HepG2 (cell line): ENCODE data around the gene CBX7. TPM values are rescaled to one million over a fixed set of nuclear protein-coding genes. Genes with fewer than 3 reads are reported as not detected.

Experiments used
- ATAC-seq: fragments of 200-7000 bp; cut with Tn5 transposase; 3 replicates; pipeline ENCODE4 v1.9.1; 2020; ENCODE audit warnings: mild to moderate bottlenecking, moderate library complexity
- BruUV-seq: library from RNA; stranded (reverse); fragments of 400-500 nt; replicated peaks from 2 replicates; lab custom pipeline; 2021; lab: Mats Ljungman, UMichigan
- CTCF ChIA-PET: fragments of 300-600 bp; formaldehyde crosslinking; extraction: SDS; loops from one replicate; lab custom pipeline; 2021; ENCODE audit warnings: low total read pairs, inconsistent platforms, low intra/inter-chr PET ratio; lab: Yijun Ruan, JAX
- POLR2A ChIA-PET: fragments of 350-600 bp; sonication (Branson Sonifier 250); formaldehyde crosslinking; loops from one replicate; lab custom pipeline; 2020; ENCODE audit warnings: antibody characterized with exemption, inconsistent platforms; lab: Yijun Ruan, JAX
- DNase-seq: peaks from one replicate; pipeline ENCODE4 v3.0.0-alpha.2; 2015; ENCODE audit warnings: low spot score
- FAIRE-seq: peaks from 3 replicates; lab custom pipeline; 2011; peaks lifted over from hg19 to GRCh38; lab: Jason Lieb, UNC
- H2AFZ ChIP-seq: one replicate; pipeline ENCODE4 v1.6.1; 2011; ENCODE audit warnings: low read length, inconsistent platforms
- H3K27ac ChIP-seq: fragments of 300-600 bp; 3 replicates; pipeline ENCODE4 v1.8.0; 2011; ENCODE audit warnings: mixed run types, mild to moderate bottlenecking, mixed read lengths, low read length, inconsistent platforms; ENCODE audit not compliant: insufficient read depth; ENCODE audit errors: extremely low read length
- H3K27me3 ChIP-seq, 2 experiments: fragments of 200-600 bp in 1 of 2; 2 replicates in 1 of 2; 3 replicates in 1 of 2; pipeline versions ENCODE4 v1.6.0 to v1.8.0; 2011; ENCODE audit warnings: low read length in 2 of 2, mild to moderate bottlenecking in 2 of 2, moderate library complexity in 2 of 2, inconsistent platforms in 1 of 2; ENCODE audit not compliant: insufficient read depth in 2 of 2, control insufficient read depth in 1 of 2
- H3K36me3 ChIP-seq, 2 experiments: fragments of 200-600 bp in 1 of 2; replicated peaks in 1 of 2; 2 replicates in 1 of 2; 3 replicates in 1 of 2; pipeline versions ENCODE4 v1.5.1 to v1.8.0; 2011; ENCODE audit warnings: low read length in 2 of 2, inconsistent platforms in 1 of 2; ENCODE audit not compliant: insufficient read depth in 2 of 2, control insufficient read depth in 1 of 2
- H3K4me1 ChIP-seq: 2 replicates; pipeline ENCODE4 v1.5.1; 2012; ENCODE audit warnings: low read length, inconsistent platforms; ENCODE audit not compliant: insufficient read depth
- H3K4me2 ChIP-seq: 2 replicates; pipeline ENCODE4 v1.6.0; 2011; ENCODE audit warnings: low read depth, low read length, inconsistent platforms
- H3K4me3 ChIP-seq, 3 experiments: fragments of 200-600 bp in 1 of 3; sonication (generic), shearing (Covaris generic) in 1 of 3; replicated peaks in 1 of 3; 2 replicates each; pipeline ENCODE4 v1.5.1; 2011 to 2016; ENCODE audit warnings: low read length in 3 of 3, inconsistent platforms in 2 of 3, low read depth in 2 of 3, mild to moderate bottlenecking in 2 of 3, control low read depth in 1 of 3, mixed read lengths in 1 of 3; ENCODE audit not compliant: insufficient read depth in 1 of 3
- H3K79me2 ChIP-seq: one replicate; pipeline ENCODE4 v1.6.1; 2011; ENCODE audit warnings: low read length, inconsistent platforms; ENCODE audit not compliant: insufficient read depth
- H3K9ac ChIP-seq: 2 replicates; pipeline ENCODE4 v1.6.0; 2011; ENCODE audit warnings: mild to moderate bottlenecking, low read depth, low read length, inconsistent platforms; ENCODE audit not compliant: insufficient read depth
- H3K9me3 ChIP-seq: 2 replicates; pipeline ENCODE4 v1.5.1; 2012; ENCODE audit warnings: mild to moderate bottlenecking, low read length
- H4K20me1 ChIP-seq: 2 replicates; pipeline ENCODE4 v1.6.0; 2011; ENCODE audit warnings: inconsistent platforms, mild to moderate bottlenecking, low read length, moderate library complexity; ENCODE audit not compliant: insufficient read depth
- CENPT ChIP-seq: sonication (generic); formaldehyde crosslinking; IDR thresholded peaks from 2 replicates; pipeline ENCODE4 v1.8.0; 2022; ENCODE audit warnings: low read depth, mild to moderate bottlenecking, moderate library complexity, missing genetic modification reagents
- HNRNPL ChIP-seq: fragments of 200-400 bp; formaldehyde crosslinking; IDR thresholded peaks from 2 replicates; pipeline ENCODE4 v1.6.1; 2017; ENCODE audit warnings: mild to moderate bottlenecking, low read depth, low read length
- JUND ChIP-seq: sonication (generic); formaldehyde crosslinking; IDR thresholded peaks from 2 replicates; pipeline ENCODE4 v1.8.0; 2022; ENCODE audit warnings: mild to moderate bottlenecking, missing genetic modification reagents
- KLF6 ChIP-seq: IDR thresholded peaks from 2 replicates; pipeline ENCODE4 v1.8.0; 2016; ENCODE audit warnings: missing biosample characterization, missing genetic modification reagents
- LCORL ChIP-seq, 2 experiments: fragments of 450-650 bp in 1 of 2; sonication (generic) in 1 of 2; formaldehyde crosslinking in 1 of 2; IDR thresholded peaks; 2 replicates each; pipeline versions ENCODE4 v1.5.0 to v1.6.1; 2017 to 2020; ENCODE audit warnings: antibody characterized with exemption in 1 of 2, missing genetic modification reagents in 1 of 2
- MED1 ChIP-seq: sonication (generic); formaldehyde crosslinking; IDR thresholded peaks from 2 replicates; pipeline ENCODE4 v1.4.0; 2020; ENCODE audit warnings: missing genetic modification reagents
- MEIS2 ChIP-seq: sonication (generic); formaldehyde crosslinking; IDR thresholded peaks from 2 replicates; pipeline ENCODE4 v1.9.0; 2021; ENCODE audit warnings: mild to moderate bottlenecking, missing genetic modification reagents
- NR2F2 ChIP-seq: IDR thresholded peaks from 2 replicates; pipeline ENCODE4 v1.6.1; 2012; ENCODE audit warnings: low read depth, inconsistent platforms, borderline replicate concordance
- NR2F6 ChIP-seq, 2 experiments: IDR thresholded peaks; 2 replicates each; pipeline ENCODE4 v1.6.1; 2016; ENCODE audit warnings: antibody characterized with exemption in 1 of 2, mild to moderate bottlenecking in 1 of 2
- PRDM4 ChIP-seq: sonication (generic); formaldehyde crosslinking; IDR thresholded peaks from 2 replicates; pipeline ENCODE4 v1.9.0; 2021; ENCODE audit warnings: missing genetic modification reagents, borderline replicate concordance
- RARA ChIP-seq: IDR thresholded peaks from 2 replicates; pipeline ENCODE4 v1.6.1; 2016; ENCODE audit warnings: missing genetic modification reagents, missing compliant biosample characterization
- RXRB ChIP-seq: IDR thresholded peaks from 2 replicates; pipeline ENCODE4 v1.6.1; 2016; ENCODE audit warnings: borderline replicate concordance, missing genetic modification reagents, missing compliant biosample characterization
- SOX13 ChIP-seq, 3 experiments: fragments of 450-650 bp in 1 of 3; sonication (generic) in 1 of 3; formaldehyde crosslinking in 1 of 3; IDR thresholded peaks in 2 of 3; conservative IDR thresholded peaks in 1 of 3; 2 replicates each; pipeline versions ENCODE4 v1.5.0 to v1.6.1; 2016 to 2020; ENCODE audit warnings: antibody characterized with exemption in 1 of 3, mild to moderate bottlenecking in 1 of 3, missing compliant biosample characterization in 1 of 3, missing genetic modification reagents in 1 of 3, moderate library complexity in 1 of 3
- SOX5 ChIP-seq: IDR thresholded peaks from 2 replicates; pipeline ENCODE4 v1.6.1; 2016; ENCODE audit warnings: borderline replicate concordance
- TCF12 ChIP-seq, 2 experiments: fragments of 450-650 bp in 1 of 2; sonication (generic) in 1 of 2; formaldehyde crosslinking in 1 of 2; IDR thresholded peaks; 2 replicates each; pipeline versions ENCODE4 v1.6.1 to v1.8.0; 2017 to 2022; ENCODE audit warnings: antibody characterized with exemption in 1 of 2, mild to moderate bottlenecking in 1 of 2, missing genetic modification reagents in 1 of 2, moderate library complexity in 1 of 2
- THAP7 ChIP-seq: sonication (generic); formaldehyde crosslinking; IDR thresholded peaks from 2 replicates; pipeline ENCODE4 v1.8.1; 2023; ENCODE audit warnings: mild to moderate bottlenecking, missing genetic modification reagents
- YY1 ChIP-seq: IDR thresholded peaks from 2 replicates; pipeline ENCODE4 v1.6.1; 2011; ENCODE audit warnings: low read length, low read depth, moderate library complexity, mild to moderate bottlenecking; ENCODE audit not compliant: insufficient read depth, insufficient replicate concordance
- ZNF274 ChIP-seq: sonication (generic); formaldehyde crosslinking; IDR thresholded peaks from 2 replicates; pipeline ENCODE4 v1.5.1; 2020; ENCODE audit warnings: mild to moderate bottlenecking, missing genetic modification reagents
- ZNF629 ChIP-seq: sonication (generic); formaldehyde crosslinking; conservative IDR thresholded peaks from 2 replicates; pipeline ENCODE4 v1.5.0; 2020; ENCODE audit warnings: missing genetic modification reagents
- ZSCAN30 ChIP-seq: sonication (generic); formaldehyde crosslinking; IDR thresholded peaks from 2 replicates; pipeline ENCODE4 v1.5.0; 2020; ENCODE audit warnings: mild to moderate bottlenecking, missing genetic modification reagents
- ZSCAN31 ChIP-seq: sonication (generic); formaldehyde crosslinking; IDR thresholded peaks from 2 replicates; pipeline ENCODE4 v1.5.0; 2020; ENCODE audit warnings: low read depth, mild to moderate bottlenecking, missing genetic modification reagents
- WGBS: methylation state at CpG from one replicate; pipeline ENCODE4 v1.1.6; 2017; ENCODE audit warnings: low lambda C conversion rate; 5-methylcytosine and 5-hydroxymethylcytosine counted together
- in situ Hi-C: cut with HindIII; loops from 2 replicates; pipeline ENCODE4 v1.10.0; 2017; ENCODE audit warnings: low pct_unique_long_range_greater_than_20kb; ENCODE audit not compliant: extremely low pct_ligation_motif_present
- intact Hi-C: fragments of 100-400 bp; cut with micrococcal nuclease; formaldehyde crosslinking; loops from one replicate; pipeline ENCODE4 v1.10.0; 2022; ENCODE audit not compliant: unreplicated experiment
- polyA plus RNA-seq, 8 experiments: library from polyadenylated mRNA; depleted of rRNA in 3 of 8; stranded (reverse) in 7 of 8; unstranded in 1 of 8; fragments of >200 nt; fragmentation: Illumina TruSeq in 4 of 8; extraction: Trizol in 4 of 8; gene quantifications; 2 replicates each; pipeline versions ENCODE4 v1.2.1 to v1.2.3, GENCODE V29; 2011 to 2016; ENCODE audit warnings: low read depth in 4 of 8, missing spikeins in 1 of 8, mixed read lengths in 1 of 8; ENCODE audit not compliant: insufficient read depth in 1 of 8
- total RNA-seq, 5 experiments: library from RNA; depleted of rRNA; stranded (reverse); fragments of >200 nt; fragmentation: Illumina TruSeq; extraction: Trizol; gene quantifications; 2 replicates each; pipeline ENCODE4 v1.2.3, GENCODE V29; 2016; ENCODE audit warnings: low read depth in 1 of 5

Gene CBX7
- total and polyA plus RNA-seq, 2 of the 13 experiments (the other 11 are each of a cell fraction or from before 2014, with no cell fraction given), result 0.35 to 4.9 TPM

- H3K79me2 ChIP-seq, result no peaks in the 10 kb centered on the region
- no peak for FAIRE-seq
- no peaks in the 10 kb centered on the region for H3K9me3 ChIP-seq
- POLR2A ChIA-PET, result interaction anchor here (0.7 kb wide), 1 partner anchor 19 kb away, joined by 3 read pairs; no protein-coding TSS in a partner anchor
- peaks cover 40% of the 10 kb centered on the region for H3K4me1 ChIP-seq
- intact Hi-C loops, result no loop called here
- H3K4me2 ChIP-seq, result peak overlapping the region; percentile 69
- WGBS, result 74% methylated on average over 7 of the region's 8 CpGs
- no peaks in the 10 kb centered on the region for H3K36me3 ChIP-seq
- H3K27me3 ChIP-seq, result 0 out of 5 replicates have a peak, but pooled peaks cover 0 to 2% of the 10 kb centered on the region in 2 experiments
- no peak overlapping the region for H2AFZ ChIP-seq
- CTCF ChIA-PET, result no interaction called here
- BruUV-seq, result no TSS peak
- H3K9ac ChIP-seq, result no peak overlapping the region
- no peaks in the 10 kb centered on the region for H4K20me1 ChIP-seq
- ATAC-seq, result no peak
- no peak for DNase-seq
- no peak overlapping the region for H3K4me3 ChIP-seq
- in situ Hi-C loops, result no loop called here
- H3K27ac ChIP-seq, result no peak overlapping the region
- TF ChIP-seq HNRNPL (no peak), LCORL (IDR thresholded peaks at IDR 0.05) (no peak), LCORL (CRISPR knock-in tag; IDR thresholded peaks at IDR 0.05) (0 out of 2 replicates have a peak, but pooled peaks have one; percentile 18), SOX13 (IDR thresholded peaks at IDR 0.05) (no peak), SOX13 (CRISPR knock-in tag; conservative IDR thresholded peaks at IDR 0.05 in 1 of 2, IDR thresholded peaks at IDR 0.05 in 1 of 2) (no peak), ZNF629 (CRISPR knock-in tag) (no peak), NR2F2 (peak; percentile 56; the same call in 1 of the 2 replicates), JUND (no peak), NR2F6 (IDR thresholded peaks at IDR 0.05) (peak; percentile 70), NR2F6 (CRISPR knock-in tag; IDR thresholded peaks at IDR 0.05) (peak; percentile 75), ZSCAN30 (no peak), MED1 (CRISPR knock-in tag) (0 out of 2 replicates have a peak, but pooled peaks have one; percentile 3), SOX5 (CRISPR knock-in tag) (peak; percentile 36; the same call in 1 of the 2 replicates), MEIS2 (CRISPR knock-in tag) (no peak), KLF6 (CRISPR knock-in tag) (no peak), RARA (CRISPR knock-in tag) (peak; percentile 41; the same call in 1 of the 2 replicates), PRDM4 (CRISPR knock-in tag) (no peak), YY1 (peak; percentile 48), ZNF274 (CRISPR knock-in tag) (no peak), RXRB (CRISPR knock-in tag) (0 out of 2 replicates have a peak, but pooled peaks have one; percentile 8), CENPT (no peak), TCF12 (IDR thresholded peaks at IDR 0.05) (no peak), TCF12 (CRISPR knock-in tag; IDR thresholded peaks at IDR 0.05) (no peak), THAP7 (CRISPR knock-in tag) (no peak), ZSCAN31 (CRISPR knock-in tag) (no peak)
Measured at GRCh38 chr22:39130152-39130704, 22.3 kb downstream of the CBX7 start.
